ENCODE measurements around the gene BRWD1.

GRCh38 chr21:39307466-39307865 is 6.0 kb downstream of the BRWD1 start:
- no peak for TF ChIP-seq EZH2 (IDR thresholded peaks at IDR 0.05; ENCODE audit: borderline replicate concordance, insufficient read depth, low read length, poor library complexity, severe bottlenecking)
- no peak for TF ChIP-seq CTCF (IDR thresholded peaks at IDR 0.05; ENCODE audit: poor library complexity, severe bottlenecking)

Data from neural cell (in vitro differentiated cells).